T-helper 1 cell treated with Interleukin-12 subunit alpha and Interleukin-12 subunit beta and Interleukin-4 antibody, amounts not matched to agents 30 ng/mL and 1 ng/mL, for 36 hours (primary cell): ENCODE measurements around the gene TMEM169. TPM values are rescaled to one million over a fixed set of nuclear protein-coding genes. Genes with fewer than 3 reads are reported as not detected.

ENCODE experiments used
- intact Hi-C: fragments of 100-400 bp; cut with micrococcal nuclease; formaldehyde crosslinking; loops from one replicate; pipeline ENCODE4 v1.15.1; 2024
- total RNA-seq: library from RNA; stranded (reverse); gene quantifications from 2 replicates; pipeline ENCODE4 v1.2.3, GENCODE V29; 2022

Gene TMEM169
- total RNA-seq, 1 donor from 2014 or later: 2.1 TPM

DNA sequence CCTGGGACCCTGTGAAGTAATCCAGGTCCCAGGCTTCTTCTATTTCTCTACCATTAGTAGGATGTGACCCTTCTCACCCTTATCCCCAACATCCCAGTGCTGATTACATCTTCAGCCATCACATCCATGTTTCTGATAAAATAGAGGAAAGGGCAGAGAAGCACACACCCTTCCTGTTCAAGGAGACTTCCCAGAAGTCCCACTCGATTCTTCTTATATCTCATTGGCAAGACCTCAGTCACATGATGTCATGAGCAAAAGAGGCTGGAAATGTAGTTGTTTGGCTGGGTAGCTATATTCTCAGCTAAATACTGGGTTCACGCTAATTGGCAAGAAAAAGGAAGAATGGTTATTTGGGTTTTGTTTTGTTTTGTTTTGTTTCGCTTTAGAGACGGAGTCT, 19.4 kb downstream of the TMEM169 start:
- intact Hi-C loops: no loop called here

DNA sequence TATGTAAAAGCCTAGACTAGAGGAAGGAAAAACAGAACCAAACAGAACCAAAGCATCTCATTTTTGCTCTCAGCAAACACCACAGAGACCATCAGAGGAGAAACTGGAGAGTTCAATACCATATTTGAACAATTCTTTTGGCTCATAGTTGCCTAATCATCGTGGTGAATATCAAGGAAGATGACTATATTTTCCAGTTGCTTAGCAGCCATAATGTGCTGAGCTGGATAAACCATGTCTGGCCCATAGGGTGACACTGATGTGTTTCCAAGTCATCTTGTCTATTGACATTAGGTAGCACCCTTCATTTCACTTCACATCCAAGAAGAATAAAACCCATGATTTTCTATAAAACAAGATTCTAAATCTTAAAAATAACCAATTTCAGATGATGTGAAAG, 21.5 kb downstream of the TMEM169 start:
- intact Hi-C loops: no loop called here

DNA sequence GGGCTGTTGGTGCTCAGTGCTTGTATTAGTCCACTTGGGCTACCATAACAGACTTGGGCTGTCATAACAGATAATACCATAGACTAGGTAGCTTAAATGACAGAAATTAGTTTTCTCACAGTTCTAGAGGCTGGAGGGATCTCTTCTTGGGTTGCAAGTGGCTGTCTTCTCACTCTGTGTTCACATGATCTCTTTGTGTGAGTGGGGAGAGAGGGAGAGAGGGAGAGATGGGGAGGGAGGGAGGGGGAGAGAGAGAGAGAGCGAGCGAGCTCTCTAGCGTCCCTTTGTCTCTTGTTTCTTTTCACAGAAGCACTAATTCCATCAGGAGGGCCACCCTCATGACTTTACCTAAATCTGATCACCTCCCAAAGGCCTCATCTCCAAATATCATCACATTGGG, 23.0 kb downstream of the TMEM169 start:
- intact Hi-C loops: no loop called here

DNA sequence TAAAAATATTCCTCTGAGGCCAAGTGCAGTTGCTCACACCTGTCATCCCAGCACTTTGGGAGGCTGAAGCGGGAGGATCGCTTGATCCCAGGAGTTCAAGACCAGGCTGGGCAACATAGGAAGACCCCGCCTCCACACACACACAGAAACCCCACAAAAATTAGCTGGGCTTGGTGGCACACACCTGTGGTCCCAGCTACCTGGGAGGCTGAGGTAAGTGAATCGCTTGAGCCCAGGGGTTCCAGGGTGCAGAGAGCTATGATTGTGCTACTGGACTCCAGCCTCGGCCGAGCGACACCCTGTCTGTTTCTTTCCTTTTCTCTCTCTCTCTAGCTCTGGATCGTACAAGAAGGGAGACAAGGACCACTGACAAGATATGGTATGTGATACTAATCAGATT, 25.6 kb downstream of the TMEM169 start:
- intact Hi-C loops: no loop called here

DNA sequence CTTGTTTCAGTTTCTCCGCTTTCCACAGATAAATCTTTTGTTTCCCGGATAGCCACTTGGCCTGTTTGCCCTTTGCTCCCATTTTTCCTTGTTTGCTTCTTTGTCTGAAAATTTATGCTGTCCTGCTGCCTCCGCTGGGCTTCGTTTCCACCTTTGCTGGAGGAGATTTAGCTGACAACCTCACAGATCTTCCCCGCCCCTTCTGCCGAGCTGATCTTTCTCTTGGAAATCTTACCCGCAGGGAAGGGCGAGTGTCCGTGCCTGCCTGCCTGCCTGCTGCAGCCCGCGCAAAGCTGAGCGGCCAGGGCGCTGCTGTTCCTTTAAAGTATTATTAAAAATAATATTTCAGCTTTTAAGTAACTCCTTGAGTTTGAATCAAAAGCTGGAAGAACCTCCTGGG, 26.0 kb downstream of the TMEM169 start:
- intact Hi-C loops: no loop called here

DNA sequence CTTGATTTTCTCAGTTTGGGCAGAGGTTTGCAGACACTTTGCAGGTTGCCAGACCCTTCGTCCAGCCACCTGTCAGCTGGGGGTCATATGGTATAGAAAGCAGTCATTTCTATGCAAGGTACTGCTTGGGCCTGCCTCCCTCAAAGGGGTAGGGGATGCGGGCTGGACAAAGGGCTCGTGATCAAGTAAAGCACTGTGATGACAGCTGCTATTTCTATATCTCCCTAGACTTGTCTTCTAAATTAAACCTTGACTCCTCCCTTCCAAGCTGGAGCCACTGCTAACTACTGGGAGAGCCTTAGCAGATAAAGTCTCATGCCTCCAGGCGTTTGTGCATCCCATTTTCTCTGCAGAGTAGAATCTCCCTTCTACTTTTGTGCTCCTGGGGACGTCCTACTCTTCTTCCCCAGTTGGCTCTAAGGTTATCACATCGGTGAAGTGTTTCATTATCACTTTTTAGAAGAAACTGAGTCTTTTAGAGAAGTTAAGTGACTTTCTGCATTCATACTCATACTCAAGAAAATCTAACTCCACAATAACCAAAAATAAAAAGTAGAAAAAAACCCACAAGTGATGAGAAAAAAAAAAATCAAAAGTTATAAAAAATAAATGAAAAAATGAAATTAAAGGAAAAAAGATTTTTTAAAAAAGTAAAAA, 26.7 kb downstream of the TMEM169 start:
- intact Hi-C loops: no loop called here

DNA sequence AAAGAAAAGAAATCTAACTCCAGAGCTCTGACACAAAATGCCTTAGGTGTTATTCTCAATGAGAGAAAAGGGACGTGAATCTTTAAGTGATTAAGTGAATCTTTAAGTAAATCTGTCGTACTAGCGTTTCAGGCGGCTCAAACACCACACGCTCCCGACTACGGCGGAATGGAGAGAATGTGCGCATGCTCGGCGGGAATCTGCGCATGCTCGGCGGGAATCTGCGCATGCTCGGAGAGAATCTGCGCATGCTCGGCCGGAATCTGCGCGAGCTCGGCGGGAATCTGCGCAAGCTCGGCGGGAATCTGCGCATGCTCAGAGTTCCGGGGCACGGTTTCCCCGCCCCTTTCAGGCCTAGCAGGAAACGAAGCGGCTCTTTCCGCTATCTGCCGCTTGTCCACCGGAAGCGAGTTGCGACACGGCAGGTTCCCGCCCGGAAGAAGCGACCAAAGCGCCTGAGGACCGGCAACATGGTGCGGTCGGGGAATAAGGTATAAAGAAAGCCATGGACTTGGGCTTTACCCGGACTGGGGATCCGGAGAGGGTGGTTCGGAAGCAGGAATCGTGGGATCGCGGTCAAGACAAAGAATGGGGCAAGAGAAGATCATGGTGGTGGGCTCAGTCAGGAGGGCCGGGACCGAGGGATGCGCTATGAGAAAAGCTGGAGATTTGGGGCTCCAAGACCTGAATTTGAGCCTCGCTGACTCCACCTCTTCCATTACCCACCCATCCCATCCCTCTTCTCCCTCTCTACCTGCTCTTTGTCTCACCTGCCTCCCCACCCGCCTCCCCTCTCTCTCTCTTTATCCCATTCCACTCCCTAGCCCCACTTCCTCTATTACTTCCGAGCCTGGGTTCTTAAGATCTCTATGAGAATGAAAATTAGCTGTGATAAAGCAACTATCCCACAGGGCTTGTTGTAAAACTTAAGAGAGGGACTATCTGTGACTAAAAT, 27.5 kb downstream of the TMEM169 start, which contains the start of gene XRCC5:
TSS of gene XRCC5 (plus strand) at position 382 of the 955 bp plus-strand sequence. CDS start at position 471, 89 bp downstream.
- intact Hi-C loops: loop anchor here (1.0 kb wide), 6 partner anchors 28 to 1300 kb away; partner anchors contain the start of genes BARD1, PECR, RPL37A and SMARCAL1

DNA sequence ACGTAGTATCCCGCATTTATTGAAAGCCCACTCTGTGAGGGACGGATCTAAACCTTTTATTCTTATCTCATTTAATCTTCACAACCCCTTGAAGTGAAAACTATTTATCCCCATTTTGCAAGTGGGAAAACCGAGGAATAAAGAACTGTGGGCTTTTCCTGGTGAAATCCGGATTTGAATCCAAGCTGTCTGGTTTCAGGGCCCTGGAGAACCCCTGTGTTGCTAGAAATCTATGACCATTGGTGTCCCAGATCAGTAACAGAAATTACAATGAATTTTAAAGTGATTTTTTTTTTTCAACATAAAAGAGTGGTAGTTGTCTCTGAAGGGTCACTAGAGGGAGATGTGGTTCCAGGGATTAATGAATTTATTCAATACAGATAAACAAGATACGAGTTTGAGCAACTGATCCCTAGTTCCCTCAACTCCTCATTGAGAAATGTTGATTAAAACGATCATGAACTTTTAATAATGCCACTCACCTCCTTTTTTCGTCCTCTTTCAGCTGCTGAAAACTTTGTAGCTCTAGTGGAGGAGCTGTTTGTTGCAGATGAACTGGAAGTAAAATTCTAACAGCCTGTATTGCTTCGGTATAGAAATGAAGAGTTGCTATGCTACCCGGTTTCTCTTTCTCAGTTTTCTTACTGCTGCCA, 28.4 kb downstream of the TMEM169 start:
- intact Hi-C loops: loop anchor here (1.0 to 5.0 kb wide), 11 partner anchors 29 to 1301 kb away; partner anchors contain the start of genes BARD1, PECR, RPL37A and SMARCAL1

DNA sequence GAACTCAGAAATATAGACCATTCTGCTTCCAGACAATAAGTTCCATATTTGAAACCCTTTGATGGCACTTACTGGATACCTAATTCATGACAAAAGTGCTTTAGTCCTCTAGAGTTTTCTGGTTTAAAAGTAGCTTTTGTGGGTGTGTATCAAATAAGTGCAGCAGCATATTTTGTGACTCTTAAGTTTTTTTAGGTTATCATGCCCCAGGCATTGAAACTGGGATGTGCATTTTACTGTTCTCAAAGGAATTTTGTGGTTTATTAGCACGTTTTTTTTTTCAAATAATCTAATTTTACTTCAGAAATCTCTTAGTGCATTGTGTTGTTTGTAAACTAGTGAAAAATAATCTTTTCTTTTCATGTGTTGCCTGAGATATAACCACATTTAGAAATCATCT, 28.9 kb downstream of the TMEM169 start:
- intact Hi-C loops: loop anchor here (1.0 to 5.0 kb wide), 5 partner anchors 30 to 938 kb away; no protein-coding TSS in a partner anchor

DNA sequence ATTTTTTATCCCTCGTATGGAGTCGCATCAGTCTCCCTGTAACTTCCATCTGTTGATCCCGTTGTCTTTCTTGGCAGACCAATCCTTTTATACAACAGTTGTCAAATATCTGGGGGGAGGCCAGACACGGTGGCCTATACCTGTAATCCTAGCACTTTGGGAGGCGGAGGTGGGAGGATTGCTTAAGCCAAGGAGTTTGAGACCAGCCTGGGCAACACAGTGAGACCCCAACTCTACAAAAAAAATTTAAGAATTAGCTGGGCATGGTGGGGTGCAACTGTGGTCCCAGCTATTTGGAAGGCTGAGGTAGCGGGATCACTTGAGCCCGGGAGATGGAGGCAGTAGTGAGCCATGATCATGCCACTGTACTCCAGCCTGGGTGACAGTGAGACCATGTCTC, 29.4 kb downstream of the TMEM169 start:
- intact Hi-C loops: loop anchor here (2.0 to 5.0 kb wide), 2 partner anchors 556 to 939 kb away; no protein-coding TSS in a partner anchor

DNA sequence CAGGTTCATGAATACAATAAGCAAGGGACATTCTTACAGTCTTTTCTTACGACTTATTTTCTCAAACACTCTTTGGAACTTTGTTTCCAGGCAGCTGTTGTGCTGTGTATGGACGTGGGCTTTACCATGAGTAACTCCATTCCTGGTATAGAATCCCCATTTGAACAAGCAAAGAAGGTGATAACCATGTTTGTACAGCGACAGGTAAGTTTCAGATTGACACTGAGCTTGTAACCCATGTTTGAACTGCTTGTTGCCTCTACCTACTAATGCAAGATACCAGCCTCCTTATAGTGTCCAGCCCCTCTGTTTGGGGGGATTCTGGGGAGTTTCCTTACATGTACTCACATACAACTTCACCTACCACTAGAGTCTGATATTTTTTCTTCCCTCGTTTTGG, 31.2 kb downstream of the TMEM169 start:
- intact Hi-C loops: loop anchor here (5.0 kb wide), 1 partner anchor 941 kb away; no protein-coding TSS in a partner anchor

DNA sequence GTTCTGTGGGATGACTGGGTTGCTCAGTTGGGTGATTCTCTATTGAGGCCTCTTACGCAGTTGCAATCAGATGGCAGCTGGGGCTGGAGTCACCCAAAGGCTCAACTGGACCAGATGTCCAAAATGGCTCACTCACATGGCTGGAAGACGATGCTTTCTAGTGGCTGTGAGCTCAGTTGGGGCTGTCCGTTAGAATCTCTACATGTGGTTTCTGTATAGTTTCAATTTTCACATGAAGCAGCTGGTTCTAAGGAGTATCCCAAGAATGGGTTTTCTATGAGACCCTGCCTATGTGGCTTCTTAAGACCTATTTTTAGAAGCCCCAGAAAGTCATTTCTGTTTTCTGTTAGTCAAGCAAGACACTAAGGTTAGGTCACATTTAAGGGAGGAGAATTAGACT, 31.9 kb downstream of the TMEM169 start:
- intact Hi-C loops: loop anchor here (5.0 kb wide), 1 partner anchor 941 kb away; no protein-coding TSS in a partner anchor

DNA sequence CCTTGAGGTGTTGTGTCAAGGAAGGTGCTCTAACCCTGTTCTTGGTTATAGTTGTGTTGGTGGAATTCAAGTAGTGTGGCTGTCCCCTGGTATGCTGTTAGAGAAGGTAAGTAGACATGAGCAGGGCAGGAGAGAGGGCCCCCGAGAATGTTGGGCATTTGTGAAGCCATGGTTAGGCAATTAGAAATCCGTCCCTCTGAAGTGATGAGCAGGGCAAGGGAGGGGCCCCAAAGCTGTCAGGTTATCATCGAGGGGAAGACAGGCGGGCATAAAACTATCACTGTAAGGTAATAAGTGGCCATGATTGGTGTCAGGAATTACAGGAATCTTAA, 32.6 kb downstream of the TMEM169 start:
- intact Hi-C loops: loop anchor here (1.0 to 5.0 kb wide), 10 partner anchors 26 to 1305 kb away; partner anchors contain the start of genes ATIC, BARD1, PECR and RPL37A

DNA sequence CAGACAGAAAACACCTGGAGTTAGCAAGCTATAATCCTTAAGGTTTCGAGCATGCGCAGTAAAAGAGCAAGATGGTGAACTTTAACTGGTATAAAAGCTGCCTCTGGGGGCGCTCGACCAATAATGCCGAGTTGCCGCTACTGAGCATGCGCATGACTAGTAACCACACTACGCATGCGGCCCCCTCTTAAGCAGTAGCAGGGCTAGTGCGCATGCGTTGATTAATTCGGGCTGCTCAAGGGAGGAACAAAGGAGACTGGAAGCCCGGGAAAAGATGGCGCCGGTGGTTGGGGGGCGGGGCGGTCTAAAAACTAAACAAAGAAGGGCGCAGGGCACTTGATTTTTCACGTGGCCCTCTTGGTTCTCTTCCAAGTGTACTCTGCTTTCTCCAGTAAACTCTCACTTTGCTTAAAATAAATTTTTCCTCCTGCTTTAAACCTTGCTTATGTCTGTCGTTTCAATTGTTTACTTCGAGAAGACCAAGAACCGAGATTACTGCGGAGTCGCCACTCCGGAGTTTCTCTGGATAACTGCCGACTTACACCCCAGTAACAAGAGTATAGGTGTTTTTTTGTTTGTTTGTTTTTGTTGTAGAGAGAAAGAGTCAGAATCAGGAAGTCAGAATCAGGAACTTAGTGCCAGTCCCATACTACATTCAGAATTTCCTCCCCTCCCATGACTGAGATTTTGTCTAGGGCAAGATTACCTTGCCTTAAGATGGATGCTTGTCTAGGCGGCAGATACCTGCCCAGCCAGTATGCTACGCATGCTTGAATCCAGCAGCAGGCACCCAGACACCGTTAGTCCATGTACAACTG, 33.2 kb downstream of the TMEM169 start:
- intact Hi-C loops: loop anchor here (1.0 to 5.0 kb wide), 10 partner anchors 25 to 1306 kb away; partner anchors contain the start of genes ATIC, BARD1, PECR and RPL37A

DNA sequence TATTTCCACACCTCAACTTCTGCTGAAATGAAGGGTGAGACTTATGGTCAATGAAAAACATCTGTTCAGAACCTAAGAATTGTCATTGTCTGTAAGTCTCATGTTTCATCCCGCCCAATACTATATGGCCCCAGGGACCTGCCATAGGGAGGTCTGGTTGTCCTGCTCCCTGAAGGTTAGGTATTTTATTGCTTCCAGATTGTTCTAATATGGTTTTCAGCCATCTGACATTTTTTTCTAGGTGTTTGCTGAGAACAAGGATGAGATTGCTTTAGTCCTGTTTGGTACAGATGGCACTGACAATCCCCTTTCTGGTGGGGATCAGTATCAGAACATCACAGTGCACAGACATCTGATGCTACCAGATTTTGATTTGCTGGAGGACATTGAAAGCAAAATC, 34.7 kb downstream of the TMEM169 start:
- intact Hi-C loops: no loop called here

DNA sequence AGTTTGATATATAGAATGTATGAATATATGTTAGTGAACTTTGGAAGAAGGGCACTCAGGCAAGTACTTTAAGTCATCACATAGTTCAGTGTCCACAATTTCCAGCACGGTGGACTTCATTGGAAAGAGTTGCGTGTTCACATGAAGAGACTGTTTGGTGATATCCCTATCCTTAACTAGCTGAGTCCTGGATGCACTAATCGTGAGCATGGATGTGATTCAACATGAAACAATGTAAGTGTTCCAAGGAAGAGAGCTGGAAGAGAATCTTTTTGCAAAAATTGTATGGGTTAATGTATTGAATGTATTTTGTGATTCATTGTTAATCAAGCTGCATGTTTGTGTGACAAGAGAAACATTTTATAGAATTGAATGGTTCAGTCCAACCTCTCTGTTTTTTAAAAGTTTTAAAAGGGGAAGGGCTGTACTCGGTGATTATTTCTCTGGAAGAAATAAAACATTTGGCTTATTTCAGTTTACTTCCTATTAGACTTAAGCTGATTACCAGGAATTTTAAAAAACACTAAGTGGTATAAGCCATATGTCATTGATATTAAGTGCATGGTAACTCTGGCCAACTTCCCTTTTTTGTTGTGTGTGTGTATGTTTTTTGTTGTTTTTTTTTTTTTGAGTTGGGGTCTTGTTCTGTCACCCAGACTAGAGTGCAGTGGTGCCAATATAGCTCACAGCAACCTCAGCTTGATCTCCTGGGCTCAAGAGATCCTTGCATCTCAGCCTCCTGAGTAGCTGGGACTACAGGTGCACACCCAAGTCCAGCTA, 36.0 kb downstream of the TMEM169 start:
- intact Hi-C loops: no loop called here

DNA sequence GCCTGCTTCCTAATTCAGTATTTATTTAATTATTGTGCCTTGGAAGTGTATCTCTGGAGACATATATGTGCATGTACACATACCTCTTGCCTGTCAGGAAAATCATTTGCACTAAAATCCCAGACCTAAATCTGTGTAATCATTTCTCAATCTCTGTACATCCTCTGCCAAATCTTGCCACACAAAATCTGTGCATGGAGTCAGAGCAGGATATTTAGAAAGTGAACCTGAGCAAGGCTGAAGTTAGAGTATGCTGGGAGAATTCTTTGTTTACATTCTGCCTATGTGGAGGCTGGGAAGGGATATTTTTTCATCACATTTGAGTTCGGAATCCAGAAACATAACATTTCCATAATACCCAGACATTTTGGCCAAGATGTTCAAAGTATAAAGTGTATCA, 36.8 kb downstream of the TMEM169 start:
- intact Hi-C loops: no loop called here

DNA sequence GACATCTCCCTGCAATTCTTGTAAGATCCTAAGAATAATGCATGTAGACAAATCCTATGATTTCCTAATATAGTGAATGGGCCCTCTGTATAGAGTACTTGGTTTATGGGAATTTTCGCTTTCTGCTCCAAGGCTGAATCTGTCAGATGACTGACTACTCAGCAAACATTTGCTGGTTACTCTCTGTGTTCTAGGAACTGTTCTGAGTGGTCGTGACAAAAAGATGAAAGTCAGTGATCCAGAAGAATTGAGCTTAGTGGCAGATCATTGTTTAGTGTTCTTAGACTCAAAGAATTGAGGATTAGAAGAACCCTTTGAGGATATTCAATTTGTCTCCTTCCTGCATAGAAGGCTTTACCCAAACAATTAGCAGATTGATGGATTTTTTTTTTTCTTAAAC, 37.4 kb downstream of the TMEM169 start:
- intact Hi-C loops: no loop called here

DNA sequence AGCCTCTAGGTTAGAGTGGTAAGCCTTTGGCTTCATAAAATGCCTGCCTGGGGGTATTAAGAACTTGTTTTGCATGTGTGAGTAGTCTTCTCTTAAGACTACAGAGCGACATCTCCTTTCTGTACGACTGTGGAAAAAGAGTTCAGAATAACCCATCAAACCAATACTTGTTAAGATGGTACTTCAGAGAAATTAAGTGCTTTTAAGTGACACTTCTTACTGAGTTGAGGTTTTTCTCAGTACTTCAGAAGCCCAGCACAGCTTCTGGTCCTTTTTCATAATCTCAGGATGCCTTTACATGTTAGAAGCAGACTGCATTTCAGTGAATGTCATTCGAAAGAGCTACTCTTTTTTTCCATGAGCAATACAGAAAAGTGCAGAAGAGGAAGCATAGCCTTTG, 38.3 kb downstream of the TMEM169 start:
- intact Hi-C loops: loop anchor here (1.0 kb wide), 1 partner anchor 11 kb away; no protein-coding TSS in a partner anchor

DNA sequence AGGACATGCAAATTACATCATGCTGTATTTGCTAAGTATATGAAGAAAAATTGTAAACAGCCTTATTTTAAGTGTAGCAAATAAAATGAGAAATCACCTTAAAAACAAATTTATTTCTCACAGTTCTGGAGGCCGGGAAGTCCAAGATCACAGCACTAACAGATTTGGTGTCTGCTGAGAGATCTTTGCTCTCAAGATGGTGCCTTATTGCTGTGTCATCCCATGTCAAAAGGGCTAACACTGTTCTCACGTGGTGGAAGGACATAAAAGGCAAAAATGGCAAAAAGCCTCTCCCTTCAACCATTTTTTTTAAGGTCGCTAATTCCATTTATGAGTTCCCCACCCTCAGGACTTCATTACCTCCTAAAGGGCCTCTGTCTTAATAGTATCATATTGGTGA, 39.5 kb downstream of the TMEM169 start:
- intact Hi-C loops: no loop called here
